Mesenteric fat pad (tissue), 1 donor: ENCODE results near the gene CLSTN1. TPM values are rescaled to one million over a fixed set of nuclear protein-coding genes. Genes with fewer than 3 reads are reported as not detected.

ENCODE experiments used
- DNase-seq: peaks from one replicate; pipeline ENCODE4 v3.0.0-alpha.2; 2020; ENCODE audit warnings: low spot score
- long read RNA-seq: library from polyadenylated mRNA; unstranded; transcript quantifications from one replicate; pipeline ENCODE4 v2.0.0, GENCODE V29; 2020
- total RNA-seq: library from RNA; stranded (reverse); fragmentation: NEBNext Ultra II Directional; extraction: Animal tissue kit (Norgen Biotek cat#: 25700); gene quantifications from one replicate; pipeline ENCODE4 v1.2.1, GENCODE V29; 2021
- donor health status: DM: yes; HTN: yes; CAD: no.

CLSTN1 gene
- total RNA-seq = 43.6 TPM
- long read RNA-seq, partial matches to known transcripts = 35 of 44 reads
- long read RNA-seq, other reads (novel, unspliced or antisense) = 9 of 44 reads

- peak; percentile 96 for DNase-seq
These were observed at the start of gene CLSTN1 for GRCh38 chr1:9823943-9824701. TSS of gene CLSTN1 (minus strand) at chr1:9823965. CDS start at chr1:9823733, 232 bp downstream.

- DNase-seq = no peak
These were observed 49.6 kb upstream of the CLSTN1 start for GRCh38 chr1:9873385-9873784.

- no peak for DNase-seq
These were observed 48.8 kb upstream of the CLSTN1 start for GRCh38 chr1:9872430-9873165.

- no peak for DNase-seq
These were observed 48.1 kb upstream of the CLSTN1 start for GRCh38 chr1:9871707-9872425.

GRCh38 chr1:9871021-9871420 is 47.3 kb upstream of the CLSTN1 start:
- no peak for DNase-seq

GRCh38 chr1:9870572-9870971 is 46.8 kb upstream of the CLSTN1 start:
- DNase-seq = no peak

- DNase-seq = no peak
These were observed 46.1 kb upstream of the CLSTN1 start for GRCh38 chr1:9869831-9870251.

GRCh38 chr1:9868244-9868590 is 44.5 kb upstream of the CLSTN1 start:
- no peak for DNase-seq

GRCh38 chr1:9867408-9868243 is 43.9 kb upstream of the CLSTN1 start:
- no peak for DNase-seq

- no peak for DNase-seq
These were observed 43.1 kb upstream of the CLSTN1 start for GRCh38 chr1:9866836-9867235.

- DNase-seq = no peak
These were observed 42.0 kb upstream of the CLSTN1 start for GRCh38 chr1:9865724-9866123.

- no peak for DNase-seq
These were observed 39.6 kb upstream of the CLSTN1 start for GRCh38 chr1:9863371-9863770.

- DNase-seq = no peak
These were observed 37.6 kb upstream of the CLSTN1 start for GRCh38 chr1:9861360-9861759.

- no peak for DNase-seq
These were observed 37.1 kb upstream of the CLSTN1 start for GRCh38 chr1:9860887-9861286.

GRCh38 chr1:9859281-9860014 is 35.7 kb upstream of the CLSTN1 start:
- DNase-seq = no peak

- no peak for DNase-seq
These were observed 34.7 kb upstream of the CLSTN1 start for GRCh38 chr1:9858293-9859035.

GRCh38 chr1:9855186-9855585 is 31.4 kb upstream of the CLSTN1 start:
- no peak for DNase-seq

GRCh38 chr1:9853249-9853595 is 29.5 kb upstream of the CLSTN1 start:
- no peak for DNase-seq

- no peak for DNase-seq
These were observed 28.9 kb upstream of the CLSTN1 start for GRCh38 chr1:9852410-9853248.
